HFF-Myc (cell line): Measurements from ENCODE around the gene ADARB2.
"Not testable (repeated sequence)": the region's sequence is repeated elsewhere in the genome, so short reads cannot be mapped to it uniquely, and the experiment has no call there.

Experiments
- DNase-seq: peaks from one replicate; pipeline ENCODE4 v3.0.0-alpha.2; 2011; ENCODE audit warnings: low read depth; ENCODE audit errors: extremely low read depth
- H3K4me3 ChIP-seq: replicated peaks from 2 replicates; pipeline ENCODE4 v1.5.1; 2011; ENCODE audit warnings: low read depth, mild to moderate bottlenecking, control low read depth, low read length
- TF ChIP-seq, protein P1 (sequence below): IDR thresholded peaks from 2 replicates; pipeline ENCODE4 v1.5.1; 2012; ENCODE audit warnings: mild to moderate bottlenecking, low read depth, low read length, control low read depth; ENCODE audit errors: missing control alignments

Gene ADARB2

DNA sequence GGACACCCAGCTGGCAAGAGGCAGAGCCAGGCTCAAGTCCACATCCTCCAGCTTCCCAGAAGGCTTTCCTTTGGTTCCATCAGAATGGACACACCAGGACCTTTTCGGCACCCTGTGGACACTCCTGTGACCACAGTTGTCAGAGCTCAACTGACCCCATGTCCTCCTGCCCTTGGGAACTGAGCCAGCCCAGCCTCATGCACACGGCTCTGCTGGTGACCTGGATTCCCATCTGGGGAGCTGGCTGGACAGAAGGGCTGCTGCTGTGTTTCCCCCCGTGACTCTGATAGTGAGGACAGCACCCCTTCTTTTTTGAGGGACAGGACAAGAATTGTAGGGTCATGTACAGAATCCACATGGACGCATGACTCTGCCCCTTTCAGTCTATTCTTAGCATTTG lies 392.0 kb downstream of the ADARB2 start:
- no peak overlapping the region for H3K4me3 ChIP-seq
- TF ChIP-seq, protein P1, sequence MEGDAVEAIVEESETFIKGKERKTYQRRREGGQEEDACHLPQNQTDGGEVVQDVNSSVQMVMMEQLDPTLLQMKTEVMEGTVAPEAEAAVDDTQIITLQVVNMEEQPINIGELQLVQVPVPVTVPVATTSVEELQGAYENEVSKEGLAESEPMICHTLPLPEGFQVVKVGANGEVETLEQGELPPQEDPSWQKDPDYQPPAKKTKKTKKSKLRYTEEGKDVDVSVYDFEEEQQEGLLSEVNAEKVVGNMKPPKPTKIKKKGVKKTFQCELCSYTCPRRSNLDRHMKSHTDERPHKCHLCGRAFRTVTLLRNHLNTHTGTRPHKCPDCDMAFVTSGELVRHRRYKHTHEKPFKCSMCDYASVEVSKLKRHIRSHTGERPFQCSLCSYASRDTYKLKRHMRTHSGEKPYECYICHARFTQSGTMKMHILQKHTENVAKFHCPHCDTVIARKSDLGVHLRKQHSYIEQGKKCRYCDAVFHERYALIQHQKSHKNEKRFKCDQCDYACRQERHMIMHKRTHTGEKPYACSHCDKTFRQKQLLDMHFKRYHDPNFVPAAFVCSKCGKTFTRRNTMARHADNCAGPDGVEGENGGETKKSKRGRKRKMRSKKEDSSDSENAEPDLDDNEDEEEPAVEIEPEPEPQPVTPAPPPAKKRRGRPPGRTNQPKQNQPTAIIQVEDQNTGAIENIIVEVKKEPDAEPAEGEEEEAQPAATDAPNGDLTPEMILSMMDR = no peak
- DNase-seq = no peak

DNA sequence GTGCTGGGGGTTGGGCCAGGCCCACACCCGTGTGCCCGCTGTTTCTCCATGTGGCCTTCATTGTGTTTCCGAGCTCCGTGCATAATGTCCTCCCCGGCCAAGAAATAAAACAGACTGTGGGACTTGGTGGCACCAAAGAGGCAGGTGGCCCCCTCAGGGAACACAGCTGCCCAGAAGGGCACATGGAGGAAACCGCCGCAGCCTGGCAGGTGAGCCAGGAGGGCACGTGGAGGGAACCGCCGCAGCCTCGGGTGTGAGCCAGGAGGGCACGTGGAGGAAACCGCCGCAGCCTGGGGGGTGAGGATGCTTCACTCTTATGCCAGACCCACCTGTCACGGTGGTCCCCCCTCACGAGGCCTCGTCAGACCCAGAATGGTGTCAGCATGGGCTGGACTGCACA lies 392.5 kb downstream of the ADARB2 start:
- TF ChIP-seq, protein P1 = no peak
- H3K4me3 ChIP-seq = no peak overlapping the region
- no peak for DNase-seq

DNA sequence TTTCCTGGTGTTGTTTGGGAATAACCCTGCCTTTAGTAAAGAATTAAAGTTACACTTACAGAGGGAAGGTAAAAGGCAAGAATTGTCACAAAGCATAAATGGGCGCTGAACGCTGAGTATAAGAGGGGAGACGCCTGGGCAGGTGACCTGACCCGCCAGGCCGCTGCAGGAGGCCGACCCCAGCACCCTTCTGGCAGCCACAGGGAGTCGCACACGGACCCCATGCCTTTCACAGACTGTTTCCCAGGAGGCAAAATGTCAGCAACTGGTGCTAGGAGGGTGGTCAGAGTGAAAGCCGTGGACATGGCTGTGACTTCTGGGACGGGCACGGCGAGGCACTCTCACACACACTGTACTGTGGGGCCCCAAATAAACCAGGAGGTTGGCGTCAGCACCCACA lies 392.9 kb downstream of the ADARB2 start:
- DNase-seq = no peak
- no peak overlapping the region for H3K4me3 ChIP-seq
- TF ChIP-seq, protein P1 = no peak

DNA sequence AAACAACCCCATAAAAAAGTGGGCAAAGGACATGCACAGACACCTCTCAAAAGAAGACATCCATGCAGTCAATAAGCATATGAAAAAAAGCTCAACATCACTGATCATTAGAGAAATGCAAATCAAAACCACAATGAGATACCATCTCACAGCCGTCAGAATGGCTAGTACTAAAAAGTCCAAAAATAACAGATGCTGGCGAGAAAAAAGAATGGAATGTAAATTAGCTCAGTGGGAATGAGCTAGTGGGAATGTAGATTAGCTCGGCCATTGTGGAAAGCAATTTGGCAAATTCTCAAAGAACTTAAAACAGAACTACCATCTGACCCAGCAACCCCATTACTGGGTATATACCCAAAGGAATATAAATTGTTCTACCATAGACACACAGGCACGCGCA lies 394.1 kb downstream of the ADARB2 start:
- DNase-seq = no peak
- TF ChIP-seq, protein P1 = no peak
- H3K4me3 ChIP-seq = no peak overlapping the region

DNA sequence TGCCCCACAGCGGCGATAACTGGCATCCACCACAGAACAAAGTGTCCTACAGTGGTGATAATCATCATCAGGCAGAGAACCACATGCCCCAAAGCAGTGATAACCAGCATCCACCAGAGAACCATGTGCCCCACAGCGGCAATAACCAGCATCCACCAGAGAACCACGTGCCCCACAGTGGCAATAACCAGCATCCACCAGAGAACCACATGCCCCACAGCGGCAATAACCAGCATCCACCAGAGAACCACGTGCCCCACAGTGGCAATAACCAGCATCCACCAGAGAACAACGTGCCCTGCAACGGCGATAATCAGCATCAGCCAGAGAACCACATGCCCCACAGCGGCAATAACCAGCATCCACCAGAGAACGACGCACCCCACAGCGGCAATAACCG lies 396.3 kb downstream of the ADARB2 start:
- not testable (repeated sequence) for DNase-seq, H3K4me3 ChIP-seq

DNA sequence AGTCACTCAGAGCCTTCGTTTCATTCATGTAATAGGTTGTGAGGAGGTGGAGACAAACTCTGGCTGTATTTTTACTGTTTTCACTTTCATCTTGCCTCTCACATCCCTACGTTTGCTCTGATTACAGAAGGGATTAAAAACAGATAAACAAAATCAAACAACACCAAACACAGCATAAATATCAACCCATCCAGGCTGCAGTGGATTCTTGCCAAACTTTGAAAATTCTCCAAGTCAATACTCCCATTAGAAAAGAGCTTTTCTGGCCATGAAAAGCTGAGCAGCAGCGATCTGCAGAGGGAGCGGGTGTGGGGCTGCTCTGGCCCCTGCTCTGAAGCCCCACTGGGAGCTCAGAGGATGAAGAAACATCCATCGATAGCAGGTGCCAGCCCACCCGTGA lies 397.9 kb downstream of the ADARB2 start:
- DNase-seq = no peak
- H3K4me3 ChIP-seq = no peak overlapping the region
- TF ChIP-seq, protein P1 = no peak

DNA sequence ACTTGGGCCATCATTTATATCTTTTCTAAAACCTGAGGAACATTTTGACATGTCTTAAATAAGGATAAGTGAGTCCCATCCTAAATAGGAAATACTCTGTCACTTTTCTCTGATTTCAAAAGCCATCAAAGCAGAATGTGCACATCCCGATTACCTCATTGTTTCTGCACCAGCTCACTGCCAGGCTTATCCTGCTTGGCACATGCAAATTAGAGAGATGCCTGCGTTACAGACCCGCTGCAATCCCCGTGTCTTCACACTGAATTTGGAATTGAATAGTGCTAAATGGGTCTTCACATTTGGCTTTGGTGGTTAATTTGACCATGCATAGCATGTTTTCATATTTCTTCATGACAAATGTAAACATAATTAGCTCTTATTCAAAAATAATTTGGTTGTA lies 401.7 kb downstream of the ADARB2 start:
- TF ChIP-seq, protein P1 = no peak
- DNase-seq = no peak

More for the DNA sequence above, 401.7 kb downstream of the ADARB2 start:
- no peak overlapping the region for H3K4me3 ChIP-seq
